Mesenchymal stem cell (in vitro differentiated cells and primary cell): Measurements from ENCODE around the gene ANKRD13D.

Source experiments
- DNase-seq: peaks from one replicate; pipeline ENCODE4 v3.0.0-alpha.2; 2013
- H2AFZ ChIP-seq: one replicate; pipeline ENCODE4 v1.6.1; 2013; ENCODE audit warnings: low read depth, mild to moderate bottlenecking, control low read depth, inconsistent platforms, low read length, moderate library complexity
- H2AK5ac ChIP-seq: 2 replicates; pipeline ENCODE4 v1.6.1; 2013; ENCODE audit warnings: low read length, moderate library complexity, mild to moderate bottlenecking, inconsistent platforms; ENCODE audit not compliant: severe bottlenecking
- H2BK120ac ChIP-seq: one replicate; pipeline ENCODE4 v1.6.1; 2013; ENCODE audit warnings: low read depth, mild to moderate bottlenecking, inconsistent platforms, low read length, moderate library complexity
- H2BK12ac ChIP-seq, 2 experiments: one replicate each; pipeline ENCODE4 v1.6.1; 2013; ENCODE audit warnings: inconsistent platforms in 2 of 2, low read length in 2 of 2, mild to moderate bottlenecking in 2 of 2, moderate library complexity in 2 of 2, control low read depth in 1 of 2
- H2BK15ac ChIP-seq: one replicate; pipeline ENCODE4 v1.6.1; 2013; ENCODE audit warnings: mild to moderate bottlenecking, low read depth, inconsistent platforms; ENCODE audit not compliant: poor library complexity, severe bottlenecking
- H2BK5ac ChIP-seq: 2 replicates; pipeline ENCODE4 v1.6.1; 2013; ENCODE audit warnings: low read depth, mild to moderate bottlenecking, low read length, control low read depth, inconsistent platforms; ENCODE audit not compliant: poor library complexity, severe bottlenecking
- H3K14ac ChIP-seq, 2 experiments: one replicate each; pipeline ENCODE4 v1.6.1; 2013; ENCODE audit warnings: inconsistent platforms in 2 of 2, low read length in 2 of 2, control low read depth in 1 of 2, mild to moderate bottlenecking in 1 of 2, moderate library complexity in 1 of 2
- H3K18ac ChIP-seq, 2 experiments: one replicate each; pipeline ENCODE4 v1.6.1; 2013; ENCODE audit warnings: inconsistent platforms in 2 of 2, low read length in 2 of 2, control low read depth in 1 of 2, low read depth in 1 of 2, mild to moderate bottlenecking in 1 of 2
- H3K23ac ChIP-seq, 2 experiments: one replicate each; pipeline ENCODE4 v1.6.1; 2013; ENCODE audit warnings: inconsistent platforms in 2 of 2, low read length in 2 of 2, mild to moderate bottlenecking in 2 of 2, moderate library complexity in 2 of 2, control low read depth in 1 of 2
- H3K27ac ChIP-seq: 2 replicates; pipeline ENCODE4 v1.5.1; 2013; ENCODE audit warnings: mild to moderate bottlenecking, moderate library complexity, low read length, control low read depth, inconsistent platforms; ENCODE audit not compliant: poor library complexity, severe bottlenecking
- H3K27me3 ChIP-seq, 2 experiments: 2 replicates each; pipeline versions ENCODE4 v1.6.1 to v1.7.0; 2013; ENCODE audit warnings: low read length in 2 of 2, mild to moderate bottlenecking in 2 of 2, moderate library complexity in 2 of 2, control low read depth in 1 of 2, inconsistent platforms in 1 of 2; ENCODE audit not compliant: control insufficient read depth in 1 of 2, insufficient read depth in 1 of 2
- H3K36me3 ChIP-seq, 2 experiments: 2 replicates each; pipeline versions ENCODE4 v1.6.1 to v1.7.0; 2013; ENCODE audit warnings: low read length in 2 of 2, control low read depth in 1 of 2, inconsistent platforms in 1 of 2, low read depth in 1 of 2, mild to moderate bottlenecking in 1 of 2; ENCODE audit not compliant: insufficient read depth in 2 of 2, control insufficient read depth in 1 of 2
- H3K4ac ChIP-seq, 2 experiments: one replicate each; pipeline ENCODE4 v1.6.1; 2013; ENCODE audit warnings: inconsistent platforms in 2 of 2, low read length in 2 of 2, mild to moderate bottlenecking in 2 of 2, moderate library complexity in 2 of 2, control low read depth in 1 of 2, low read depth in 1 of 2
- H3K4me1 ChIP-seq: 2 replicates; pipeline ENCODE4 v1.6.1; 2013; ENCODE audit warnings: low read depth, low read length, control low read depth; ENCODE audit not compliant: control insufficient read depth, insufficient read depth
- H3K4me2 ChIP-seq: 2 replicates; pipeline ENCODE4 v1.6.1; 2013; ENCODE audit warnings: low read length, mild to moderate bottlenecking, inconsistent platforms; ENCODE audit not compliant: poor library complexity, severe bottlenecking
- H3K4me3 ChIP-seq, 2 experiments: 2 replicates each; pipeline versions ENCODE4 v1.5.1 to v1.7.0; 2013; ENCODE audit warnings: low read length in 2 of 2, mild to moderate bottlenecking in 2 of 2, control low read depth in 1 of 2, low read depth in 1 of 2; ENCODE audit not compliant: insufficient read depth in 1 of 2
- H3K79me1 ChIP-seq: replicated peaks from 2 replicates; pipeline ENCODE4 v1.6.1; 2013; ENCODE audit warnings: mild to moderate bottlenecking, control low read depth, low read length, inconsistent platforms; ENCODE audit not compliant: poor library complexity, severe bottlenecking
- H3K9ac ChIP-seq: 2 replicates; pipeline ENCODE4 v1.7.0; 2013; ENCODE audit warnings: mild to moderate bottlenecking, low read length, moderate library complexity
- H3K9me3 ChIP-seq: 2 replicates; pipeline ENCODE4 v1.7.0; 2013; ENCODE audit warnings: mild to moderate bottlenecking, low read length; ENCODE audit not compliant: control insufficient read depth
- H4K8ac ChIP-seq: one replicate; pipeline ENCODE4 v1.6.1; 2013; ENCODE audit warnings: inconsistent platforms, mild to moderate bottlenecking, low read length, moderate library complexity
- H4K91ac ChIP-seq: one replicate; pipeline ENCODE4 v1.6.1; 2013; ENCODE audit warnings: mild to moderate bottlenecking, low read length, inconsistent platforms
- WGBS: methylation state at CpG from one replicate; pipeline ENCODE4 v1.1.7; 2013; ENCODE audit warnings: mixed read lengths; 5-methylcytosine and 5-hydroxymethylcytosine counted together

ANKRD13D gene

DNA sequence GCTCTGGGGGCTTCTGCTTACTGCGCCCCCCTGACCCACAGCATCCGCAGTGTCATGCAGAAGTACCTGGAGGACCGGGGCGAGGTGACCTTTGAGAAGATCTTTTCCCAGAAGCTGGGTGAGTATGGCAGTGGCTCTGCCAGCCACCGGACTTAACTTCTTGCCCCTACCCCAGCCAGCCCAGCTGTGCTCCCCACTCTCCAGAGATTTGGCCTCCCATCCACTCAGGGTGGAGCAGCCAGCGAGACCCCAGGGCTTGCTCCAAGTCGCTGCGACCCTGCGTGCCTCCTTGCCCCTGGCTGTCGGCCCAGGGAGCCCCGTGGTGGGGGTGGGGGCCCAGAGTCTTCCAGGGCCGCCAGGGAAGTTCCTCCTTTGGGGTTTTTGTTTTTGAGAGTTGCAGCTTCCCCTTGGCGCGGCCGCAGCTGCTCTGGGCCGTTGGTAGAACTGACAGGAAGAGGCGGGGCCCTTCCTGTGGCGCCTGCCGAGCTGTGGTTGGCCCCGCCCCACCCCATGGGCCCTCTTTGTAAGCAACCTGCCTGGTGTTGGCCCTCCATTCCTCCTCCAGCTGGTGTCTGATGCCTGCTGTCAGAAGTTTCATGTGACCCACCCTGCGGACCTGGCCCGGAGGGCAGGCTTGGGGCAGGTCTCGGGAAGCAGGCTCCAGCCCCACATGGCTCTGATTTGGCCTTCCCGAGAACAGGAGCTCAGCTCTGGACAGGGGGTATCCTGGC is 11.7 kb upstream of the ANKRD13D start:
- Histone ChIP-seq H3K27me3 (no peaks in the 10 kb centered on the region), H3K9ac (peak overlapping the region; percentile 87), H3K9me3 (no peaks in the 10 kb centered on the region), H3K23ac (peak overlapping the region in 1 of 2 experiments; percentile 89), H2BK120ac (peak overlapping the region; percentile 42), H3K4me1 (peaks cover 28% of the 10 kb centered on the region), H2AFZ (no peak overlapping the region), H2AK5ac (peak overlapping the region; percentile 59), H2BK12ac (peak overlapping the region; percentile 75), H3K4me3 (peak overlapping the region; percentile 32 to 77), H2BK15ac (peak overlapping the region; percentile 98), H2BK5ac (no peak overlapping the region), H3K79me1 (peaks cover 61% of the 10 kb centered on the region), H4K91ac (peak overlapping the region; percentile 89), H3K27ac (peak overlapping the region; percentile 46), H3K14ac (peak overlapping the region in 1 of 2 experiments; percentile 82), H4K8ac (peak overlapping the region; percentile 74), H3K18ac (peak overlapping the region; percentile 56 to 88), H3K4me2 (peak overlapping the region; percentile 65), H3K36me3 (peaks cover 33 to 88% of the 10 kb centered on the region in 2 experiments), H3K4ac (peak overlapping the region; percentile 87 to 89)
- DNase-seq, result peak; percentile 68
- 46% methylated on average over 24 of the region's 24 CpGs for WGBS

DNA sequence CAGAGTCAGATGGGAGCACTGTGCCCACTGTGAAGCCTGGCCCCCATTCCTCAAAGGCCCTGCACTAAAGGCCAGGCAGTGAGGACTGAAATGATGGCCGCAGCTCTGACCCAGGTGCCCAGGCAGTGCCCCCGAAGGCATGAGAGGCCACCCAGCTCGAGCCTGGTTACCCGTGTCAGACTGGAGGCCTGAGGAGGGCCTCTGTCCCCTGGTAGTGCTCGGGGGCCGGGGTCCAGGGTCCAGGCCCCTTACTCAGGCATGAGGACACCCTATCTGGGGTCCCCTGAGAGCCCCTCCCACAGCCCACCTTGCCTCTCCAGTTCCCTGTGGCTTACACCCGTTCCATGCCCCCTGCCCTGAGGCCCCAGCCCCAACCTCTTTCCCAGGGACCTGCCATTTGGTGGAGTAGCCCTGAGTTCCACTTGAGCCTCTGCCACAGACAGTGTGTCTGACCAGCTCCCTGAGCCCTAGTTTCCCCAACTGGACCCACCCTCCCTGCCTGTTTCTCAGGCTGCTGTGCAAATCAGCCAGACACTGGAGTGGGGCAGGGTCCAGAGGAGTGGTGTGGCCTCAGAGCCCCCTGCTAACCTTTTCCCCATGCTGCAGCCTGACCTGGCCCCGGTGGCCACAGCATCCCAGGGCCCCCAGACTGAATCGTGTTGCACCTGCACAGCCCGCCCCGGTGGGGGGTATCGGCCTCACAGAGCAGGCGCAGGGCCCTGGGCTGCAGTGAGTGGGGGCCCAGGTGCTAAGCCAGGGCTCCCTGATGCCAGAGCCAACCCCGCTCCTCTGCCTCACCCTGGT is 10.8 kb upstream of the ANKRD13D start:
- H2AK5ac ChIP-seq, result peak overlapping the region; percentile 50
- H4K8ac ChIP-seq, result peak overlapping the region; percentile 5
- peaks cover 26% of the 10 kb centered on the region for H3K4me1 ChIP-seq
- H3K14ac ChIP-seq, result no peak overlapping the region
- no peak for DNase-seq
- peak overlapping the region; percentile 59 to 75 for H2BK12ac ChIP-seq
- H3K27me3 ChIP-seq, result no peaks in the 10 kb centered on the region
- no peak overlapping the region for H3K4me2 ChIP-seq
- H2AFZ ChIP-seq, result no peak overlapping the region
- peaks cover 43 to 88% of the 10 kb centered on the region in 2 experiments for H3K36me3 ChIP-seq
- peaks cover 66% of the 10 kb centered on the region for H3K79me1 ChIP-seq
- peak overlapping the region; percentile 55 for H4K91ac ChIP-seq
- no peak overlapping the region for H2BK5ac ChIP-seq
- H2BK120ac ChIP-seq, result peak overlapping the region; percentile 0
- H3K9me3 ChIP-seq, result no peaks in the 10 kb centered on the region
- peak overlapping the region; percentile 31 for H3K27ac ChIP-seq
- peak overlapping the region; percentile 87 for H3K9ac ChIP-seq
- 96% methylated on average over 14 of the region's 14 CpGs for WGBS
- H2BK15ac ChIP-seq, result peak overlapping the region; percentile 98
- H3K23ac ChIP-seq, result peak overlapping the region in 1 of 2 experiments; percentile 43
- H3K4me3 ChIP-seq, result peak overlapping the region in 1 of 2 experiments; percentile 77
- H3K4ac ChIP-seq, result peak overlapping the region in 1 of 2 experiments; percentile 76
- H3K18ac ChIP-seq, result peak overlapping the region; percentile 4 to 44

DNA sequence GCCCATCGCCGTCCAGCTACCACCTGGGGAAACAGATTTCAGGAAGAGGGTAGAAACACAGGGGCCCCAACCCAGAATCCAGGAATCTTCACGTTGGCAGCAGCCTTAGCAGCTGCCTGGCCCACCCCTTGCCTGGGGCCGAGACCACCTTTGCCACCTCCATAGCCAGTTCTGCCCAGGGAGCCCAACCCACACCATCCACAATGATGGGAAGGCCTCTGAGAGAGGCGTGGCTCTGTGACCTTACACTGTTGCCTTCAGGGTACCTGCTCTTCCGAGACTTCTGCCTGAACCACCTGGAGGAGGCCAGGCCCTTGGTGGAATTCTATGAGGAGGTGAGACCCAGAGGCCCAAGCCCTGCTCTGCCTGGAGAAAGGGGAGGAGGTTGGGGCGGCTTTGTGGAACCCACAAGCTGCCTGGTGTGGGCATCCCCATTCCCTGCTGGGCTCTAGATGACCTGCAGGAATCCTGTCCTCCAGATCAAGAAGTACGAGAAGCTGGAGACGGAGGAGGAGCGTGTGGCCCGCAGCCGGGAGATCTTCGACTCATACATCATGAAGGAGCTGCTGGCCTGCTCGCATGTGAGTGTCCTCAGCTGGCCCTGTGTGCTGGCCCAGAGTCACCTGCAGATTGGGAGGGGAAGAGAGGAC is 10.0 kb upstream of the ANKRD13D start:
- Histone ChIP-seq H2BK5ac (no peak overlapping the region), H3K27ac (no peak overlapping the region), H3K4me3 (no peak overlapping the region), H2BK120ac (no peak overlapping the region), H2AK5ac (no peak overlapping the region), H3K14ac (no peak overlapping the region), H3K27me3 (no peaks in the 10 kb centered on the region), H3K23ac (peak overlapping the region in 1 of 2 experiments; percentile 16), H3K9me3 (no peaks in the 10 kb centered on the region), H2BK15ac (no peak overlapping the region), H3K4me2 (no peak overlapping the region), H3K18ac (no peak overlapping the region), H2AFZ (no peak overlapping the region), H3K79me1 (peaks cover 69% of the 10 kb centered on the region), H4K8ac (no peak overlapping the region), H3K9ac (no peak overlapping the region), H3K4ac (no peak overlapping the region), H3K4me1 (peaks cover 23% of the 10 kb centered on the region), H4K91ac (no peak overlapping the region), H3K36me3 (peaks cover 50 to 92% of the 10 kb centered on the region in 2 experiments), H2BK12ac (no peak overlapping the region)
- 94% methylated on average over 14 of the region's 14 CpGs for WGBS
- no peak for DNase-seq
